Large intestine (tissue), 3 donors: Measurements from ENCODE around the gene TFB1M. TPM values are rescaled to one million over a fixed set of nuclear protein-coding genes. Genes with fewer than 3 reads are reported as not detected.

Experiments used
- DNase-seq, 2 donors: peaks; one replicate each; pipeline versions ENCODE4 v3.0.0 to v3.0.0-alpha.2; 2013
- H3K27ac ChIP-seq: one replicate; pipeline ENCODE4 v1.5.1; 2013; ENCODE audit warnings: low read length
- H3K27me3 ChIP-seq: 2 replicates; pipeline ENCODE4 v1.6.1; 2013; ENCODE audit warnings: low read length; ENCODE audit not compliant: control insufficient read depth, insufficient read depth
- H3K36me3 ChIP-seq: 2 replicates; pipeline ENCODE4 v1.6.1; 2013; ENCODE audit warnings: low read length; ENCODE audit not compliant: control insufficient read depth, insufficient read depth
- H3K4me1 ChIP-seq: one replicate; pipeline ENCODE4 v1.6.1; 2013; ENCODE audit warnings: low read length; ENCODE audit not compliant: control insufficient read depth, insufficient read depth
- H3K4me3 ChIP-seq: one replicate; pipeline ENCODE4 v1.5.1; 2013; ENCODE audit warnings: low read length
- H3K9me3 ChIP-seq: one replicate; pipeline ENCODE4 v1.6.1; 2013; ENCODE audit warnings: mild to moderate bottlenecking, low read depth, low read length, moderate library complexity; ENCODE audit not compliant: control insufficient read depth
- WGBS: methylation state at CpG from one replicate; pipeline ENCODE4 v1.1.5; 2013; ENCODE audit warnings: low lambda C conversion rate; ENCODE audit not compliant: insufficient coverage; 5-methylcytosine and 5-hydroxymethylcytosine counted together
- polyA plus RNA-seq: library from polyadenylated mRNA; unstranded; fragments of 120-200 nt; gene quantifications from one replicate; pipeline ENCODE4 v1.2.1, GENCODE V29; 2013

The TFB1M gene
- polyA plus RNA-seq, 1 donor: 17.8 TPM

GRCh38 chr6:155212616-155213380 lies 101.5 kb downstream of the TFB1M start:
- Histone ChIP-seq H3K36me3 (peaks cover 23% of the 10 kb centered on the region), H3K4me1 (no peaks in the 10 kb centered on the region), H3K9me3 (no peaks in the 10 kb centered on the region), H3K27ac (no peak overlapping the region), H3K27me3 (no peaks in the 10 kb centered on the region), H3K4me3 (no peak overlapping the region)
- WGBS: no CpG with 5 or more reads among the region's 16 CpGs
- no peak for DNase-seq

GRCh38 chr6:155212106-155212505 lies 102.2 kb downstream of the TFB1M start:
- Histone ChIP-seq H3K36me3 (peaks cover 23% of the 10 kb centered on the region), H3K4me1 (no peaks in the 10 kb centered on the region), H3K27ac (no peak overlapping the region), H3K9me3 (no peaks in the 10 kb centered on the region), H3K27me3 (no peaks in the 10 kb centered on the region), H3K4me3 (no peak overlapping the region)
- 75% methylated on average over 2 of the region's 3 CpGs for WGBS
- DNase-seq: no peak

GRCh38 chr6:155207223-155207622 lies 107.1 kb downstream of the TFB1M start:
- H3K27ac ChIP-seq: no peak overlapping the region
- no peaks in the 10 kb centered on the region for H3K9me3 ChIP-seq
- no peaks in the 10 kb centered on the region for H3K27me3 ChIP-seq
- no CpG with 5 or more reads among the region's 5 CpGs for WGBS
- H3K4me1 ChIP-seq: no peaks in the 10 kb centered on the region
- H3K36me3 ChIP-seq: peaks cover 13% of the 10 kb centered on the region
- no peak for DNase-seq
- H3K4me3 ChIP-seq: no peak overlapping the region

Other genes with a start within 250 kb of the TFB1M start
- 0.67 TPM for gene CLDN20, start 50.5 kb downstream of the TFB1M start, polyA plus RNA-seq
- not detected for gene NOX3, start 141.4 kb upstream of the TFB1M start, polyA plus RNA-seq